Esophagus squamous epithelium (tissue), 5 donors: ENCODE results near the gene PERM1. TPM values are rescaled to one million over a fixed set of nuclear protein-coding genes. Genes with fewer than 3 reads are reported as not detected.
A peak's percentile ranks its signal among the peaks of the same experiment; 100 is the strongest.

Experiments used
- DNase-seq: peaks from one replicate; lab custom pipeline; 2025; lab: John Stamatoyannopoulos, UW
- H3K27ac ChIP-seq, 4 donors: fragments of 200-600 bp; sonication (generic); one replicate each; pipeline ENCODE4 v1.5.1; 2016 to 2019; ENCODE audit warnings: mild to moderate bottlenecking in 1 of 4
- H3K27me3 ChIP-seq, 4 donors: fragments of 200-600 bp; sonication (generic); 1 replicate in 3 of 4; 2 replicates in 1 of 4; pipeline versions ENCODE4 v1.5.1 to v1.6.0; 2017 to 2021; ENCODE audit warnings: antibody characterized with exemption in 1 of 4
- H3K36me3 ChIP-seq, 3 donors: fragments of 200-600 bp; sonication (generic); one replicate each; pipeline ENCODE4 v1.5.1; 2016 to 2019
- H3K4me1 ChIP-seq, 3 donors: fragments of 200-600 bp; sonication (generic); one replicate each; pipeline ENCODE4 v1.5.1; 2017 to 2019
- H3K4me3 ChIP-seq, 4 donors: fragments of 200-600 bp; sonication (generic); 1 replicate in 3 of 4; 2 replicates in 1 of 4; pipeline ENCODE4 v1.5.1; 2016 to 2019; ENCODE audit warnings: mild to moderate bottlenecking in 2 of 4, moderate library complexity in 1 of 4
- H3K9me3 ChIP-seq, 3 donors: fragments of 200-600 bp; sonication (generic); one replicate each; pipeline ENCODE4 v1.5.1; 2016 to 2019
- POLR2A ChIP-seq, 4 donors: fragments of 450-650 bp; IDR thresholded peaks; one replicate each; pipeline ENCODE4 v1.6.1; 2017; ENCODE audit warnings: antibody characterized with exemption in 4 of 4, mild to moderate bottlenecking in 4 of 4, moderate library complexity in 3 of 4
- WGBS, 2 donors: methylation state at CpG; one replicate each; pipeline ENCODE4 v1.1.5; 2018; 5-methylcytosine and 5-hydroxymethylcytosine counted together
- intact Hi-C: fragments of 100-400 bp; cut with DNase I; formaldehyde crosslinking; loops from one replicate; pipeline ENCODE4 v1.15.0; 2022
- total RNA-seq, 4 donors: library from RNA; depleted of rRNA; stranded (reverse); fragments of >200 nt; gene quantifications; one replicate each; pipeline ENCODE4 v1.1.0, GENCODE V29; 2016
- TF ChIP-seq, protein P1 (sequence below), 6 experiments: fragments of 450-650 bp in 4 of 6; fragments of 200-600 bp in 2 of 6; sonication (generic) in 2 of 6; IDR thresholded peaks; one replicate each; pipeline ENCODE4 v1.5.1; 2016 to 2019; ENCODE audit warnings: antibody characterized with exemption in 6 of 6, mild to moderate bottlenecking in 4 of 6, moderate library complexity in 4 of 6
- donor health status: DM: yes; HTN: yes; CAD: no.

PERM1 gene
- total RNA-seq, 4 donors from 2014 or later: not detected

DNA sequence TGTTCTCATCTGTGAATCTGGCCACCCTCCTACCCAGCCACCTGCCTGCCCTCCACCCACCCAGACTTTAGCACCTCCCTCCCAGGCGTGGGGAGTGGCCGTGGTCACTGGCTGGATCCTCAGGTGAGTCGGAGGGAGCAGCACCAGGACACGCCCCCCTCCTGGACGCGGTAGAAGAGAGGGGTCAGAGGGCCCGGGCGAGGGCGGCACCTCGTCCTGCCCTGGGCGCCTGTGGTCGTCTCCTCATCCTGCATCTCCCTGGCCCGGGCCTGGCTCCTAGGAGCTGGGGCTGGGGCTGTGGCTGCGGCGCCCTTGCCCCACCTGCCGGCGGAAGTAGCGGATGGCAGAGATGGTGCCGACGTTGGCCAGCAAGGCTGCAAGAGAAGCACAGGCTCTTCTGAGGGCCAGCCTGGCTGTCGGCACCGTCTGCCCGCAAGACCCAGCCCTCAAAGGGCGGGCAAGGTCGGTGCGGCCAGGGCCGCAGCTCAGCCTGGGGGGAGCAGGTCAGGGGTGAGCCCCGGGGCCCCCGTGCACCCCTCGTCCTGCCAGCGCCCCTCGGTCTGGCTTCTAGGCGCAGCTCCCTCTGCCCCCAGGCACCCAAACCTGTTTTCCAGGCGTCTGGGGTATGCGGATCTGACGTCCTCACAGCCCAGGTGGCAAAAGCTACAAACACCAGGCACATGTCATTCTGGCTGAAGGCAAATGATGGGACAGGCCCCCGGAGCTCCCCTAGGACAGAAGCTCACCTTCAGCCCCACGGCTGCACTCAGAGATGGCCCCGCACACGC is 5.8 kb downstream of the PERM1 start:
- no peaks in the 10 kb centered on the region for H3K9me3 ChIP-seq
- intact Hi-C loops: no loop called here

DNA sequence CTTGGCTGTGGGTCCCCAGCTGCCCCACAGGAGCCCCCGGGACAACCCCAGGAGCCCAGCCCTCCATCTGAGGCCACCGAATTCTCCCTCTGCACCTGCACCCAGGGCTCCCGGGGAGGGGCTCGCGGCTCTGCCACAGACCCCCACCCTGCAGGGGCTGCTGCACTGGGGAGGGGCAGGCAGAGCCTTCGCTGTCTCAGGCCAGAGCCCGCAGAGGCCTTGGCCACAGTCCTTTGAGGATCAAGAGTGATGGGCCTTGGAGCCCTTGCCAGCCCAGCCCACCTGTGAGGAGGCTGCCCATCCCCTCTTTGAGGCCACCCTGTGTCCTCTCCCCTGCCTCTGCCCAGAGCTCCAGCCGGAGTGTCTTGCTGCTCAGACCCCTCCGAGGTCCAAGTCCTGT is 6.5 kb downstream of the PERM1 start:
- intact Hi-C loops: no loop called here

More for the DNA sequence above, 5.8 kb downstream of the PERM1 start:
- peaks cover 0 to 36% (median 0%) of the 10 kb centered on the region in 3 donors for H3K36me3 ChIP-seq
- peak overlapping the region; percentile 54 to 87 (median 74) for H3K27ac ChIP-seq
- peaks cover 13 to 47% (median 16%) of the 10 kb centered on the region in 3 donors for H3K4me1 ChIP-seq
- 14% methylated on average over 2 of the region's 40 CpGs; no CpG with 5 or more reads in 1 of the 2 donors for WGBS, 2 donors
- no peak for DNase-seq
- peaks cover 0 to 81% (median 2%) of the 10 kb centered on the region in 4 donors for H3K27me3 ChIP-seq
- peak overlapping the region; percentile 22 to 60 (median 38) for H3K4me3 ChIP-seq
- peak in 1 of 4 donors; percentile 11 for TF ChIP-seq POLR2A (IDR thresholded peaks at IDR 0.05)
- TF ChIP-seq, protein P1, sequence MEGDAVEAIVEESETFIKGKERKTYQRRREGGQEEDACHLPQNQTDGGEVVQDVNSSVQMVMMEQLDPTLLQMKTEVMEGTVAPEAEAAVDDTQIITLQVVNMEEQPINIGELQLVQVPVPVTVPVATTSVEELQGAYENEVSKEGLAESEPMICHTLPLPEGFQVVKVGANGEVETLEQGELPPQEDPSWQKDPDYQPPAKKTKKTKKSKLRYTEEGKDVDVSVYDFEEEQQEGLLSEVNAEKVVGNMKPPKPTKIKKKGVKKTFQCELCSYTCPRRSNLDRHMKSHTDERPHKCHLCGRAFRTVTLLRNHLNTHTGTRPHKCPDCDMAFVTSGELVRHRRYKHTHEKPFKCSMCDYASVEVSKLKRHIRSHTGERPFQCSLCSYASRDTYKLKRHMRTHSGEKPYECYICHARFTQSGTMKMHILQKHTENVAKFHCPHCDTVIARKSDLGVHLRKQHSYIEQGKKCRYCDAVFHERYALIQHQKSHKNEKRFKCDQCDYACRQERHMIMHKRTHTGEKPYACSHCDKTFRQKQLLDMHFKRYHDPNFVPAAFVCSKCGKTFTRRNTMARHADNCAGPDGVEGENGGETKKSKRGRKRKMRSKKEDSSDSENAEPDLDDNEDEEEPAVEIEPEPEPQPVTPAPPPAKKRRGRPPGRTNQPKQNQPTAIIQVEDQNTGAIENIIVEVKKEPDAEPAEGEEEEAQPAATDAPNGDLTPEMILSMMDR (IDR thresholded peaks at IDR 0.05): peak in 5 of 6 experiments; percentile 36 to 89 (median 66)

DNA sequence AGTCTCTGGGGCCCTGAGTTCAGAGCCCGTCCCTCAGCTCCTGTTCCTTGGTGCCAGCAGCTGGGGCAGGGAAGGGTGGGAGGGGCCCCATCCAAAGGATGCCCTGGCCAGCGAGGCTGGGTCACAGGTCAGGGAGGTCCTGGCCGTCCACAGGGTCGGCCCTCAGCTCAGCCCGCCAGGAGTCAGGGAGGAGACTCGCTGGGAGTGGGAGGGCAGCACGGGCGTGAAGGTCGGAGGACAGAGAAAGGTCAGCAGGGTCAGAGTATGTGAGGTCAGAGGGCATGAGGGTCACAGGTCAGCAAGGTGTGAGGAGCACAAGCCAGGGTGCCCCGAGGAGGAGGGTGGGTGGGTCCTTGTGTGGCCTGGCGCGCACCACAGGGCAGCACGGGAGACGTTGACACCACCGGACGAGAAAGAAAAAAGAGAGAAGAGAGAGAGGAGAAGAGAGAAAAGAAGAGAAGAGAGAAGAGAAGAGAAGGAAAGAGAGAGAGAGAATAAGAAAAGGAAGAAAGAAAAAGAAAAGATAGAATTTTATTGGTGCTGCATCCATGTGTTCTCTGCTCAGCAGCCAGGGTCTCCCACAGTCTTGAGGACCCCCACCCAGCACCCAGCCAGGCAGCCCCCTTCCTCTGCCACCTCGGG is 7.1 kb downstream of the PERM1 start:
- no peak for TF ChIP-seq POLR2A (IDR thresholded peaks at IDR 0.05)
- TF ChIP-seq, protein P1 (IDR thresholded peaks at IDR 0.05): no peak
- DNase-seq: no peak
- Histone ChIP-seq H3K4me3 (no peak overlapping the region), H3K4me1 (peaks cover 20 to 48% (median 21%) of the 10 kb centered on the region in 3 donors), H3K9me3 (no peaks in the 10 kb centered on the region), H3K27ac (peak overlapping the region in 3 of 4 donors; percentile 73 to 87 (median 74)), H3K27me3 (peaks cover 0 to 81% (median 5%) of the 10 kb centered on the region in 4 donors), H3K36me3 (peaks cover 0 to 36% (median 0%) of the 10 kb centered on the region in 3 donors)
- 65 to 71% methylated on average over 10 to 16 of the region's 17 CpGs for WGBS, 2 donors
- intact Hi-C loops: no loop called here

More for the DNA sequence above, 6.5 kb downstream of the PERM1 start:
- peaks cover 19 to 48% (median 20%) of the 10 kb centered on the region in 3 donors for H3K4me1 ChIP-seq
- WGBS, 2 donors: 29 to 60% methylated on average over 1 of the region's 9 CpGs
- H3K27ac ChIP-seq: peak overlapping the region in 3 of 4 donors; percentile 73 to 87 (median 74)
- H3K9me3 ChIP-seq: no peaks in the 10 kb centered on the region
- TF ChIP-seq POLR2A (IDR thresholded peaks at IDR 0.05): no peak
- TF ChIP-seq, protein P1 (IDR thresholded peaks at IDR 0.05): no peak
- peaks cover 0 to 81% (median 5%) of the 10 kb centered on the region in 4 donors for H3K27me3 ChIP-seq
- no peak for DNase-seq
- H3K4me3 ChIP-seq: no peak overlapping the region
- peaks cover 0 to 36% (median 0%) of the 10 kb centered on the region in 3 donors for H3K36me3 ChIP-seq

- 75 to 91% methylated on average over 6 of the region's 11 CpGs for WGBS, 2 donors
- no peak for TF ChIP-seq POLR2A (IDR thresholded peaks at IDR 0.05)
- TF ChIP-seq, protein P1 (IDR thresholded peaks at IDR 0.05): no peak
- intact Hi-C loops: no loop called here
These were observed 7.6 kb downstream of the PERM1 start for GRCh38 chr1:974293-974640.

More at GRCh38 chr1:974293-974640, 7.6 kb downstream of the PERM1 start:
- no peak for DNase-seq
- Histone ChIP-seq H3K4me3 (no peak overlapping the region), H3K9me3 (no peaks in the 10 kb centered on the region), H3K4me1 (peaks cover 20 to 50% (median 21%) of the 10 kb centered on the region in 3 donors), H3K27me3 (peaks cover 0 to 80% (median 5%) of the 10 kb centered on the region in 4 donors), H3K36me3 (peaks cover 0 to 36% (median 0%) of the 10 kb centered on the region in 3 donors), H3K27ac (no peak overlapping the region)
